GM13976 (cell line): ENCODE data around the gene CDH12.
"Not testable (repeated sequence)": the region's sequence is repeated elsewhere in the genome, so short reads cannot be mapped to it uniquely, and the experiment has no call there.

ENCODE experiments used
- DNase-seq: peaks from one replicate; pipeline ENCODE4 v3.0.0; 2012; ENCODE audit warnings: low spot score
- CTCF ChIP-seq: IDR thresholded peaks from 2 replicates; pipeline ENCODE4 v1.5.1; 2012; ENCODE audit warnings: borderline replicate concordance, mild to moderate bottlenecking; ENCODE audit not compliant: insufficient read depth; ENCODE audit errors: extremely low read depth, missing control alignments, control extremely low read depth
- in situ Hi-C: fragments of 300-500 bp; cut with MboI; formaldehyde crosslinking; loops from one replicate; pipeline ENCODE4 v1.12.0; 2022; ENCODE audit warnings: low sequenced_read_pairs, mixed read lengths, inconsistent platforms; ENCODE audit not compliant: unreplicated experiment

Gene CDH12

GRCh38 chr5:22887566-22887965 is 34.4 kb upstream of the CDH12 start:
- in situ Hi-C loops = no loop called here
- no peak for TF ChIP-seq CTCF
- DNase-seq = no peak

- in situ Hi-C loops, DNase-seq: not testable (repeated sequence)
Observed at GRCh38 chr5:22858911-22859310, 5.8 kb upstream of the CDH12 start.

GRCh38 chr5:22855824-22856223 is 2.7 kb upstream of the CDH12 start:
- in situ Hi-C loops = no loop called here
- no peak for DNase-seq
- TF ChIP-seq CTCF = no peak

GRCh38 chr5:22850981-22851380 is 2.2 kb downstream of the CDH12 start:
- in situ Hi-C loops = no loop called here
- TF ChIP-seq CTCF = no peak

GRCh38 chr5:22846693-22847092 is 6.5 kb downstream of the CDH12 start:
- no peak for DNase-seq
- in situ Hi-C loops = no loop called here
- no peak for TF ChIP-seq CTCF

More at GRCh38 chr5:22850981-22851380, 2.2 kb downstream of the CDH12 start:
- no peak for DNase-seq

- no peak for TF ChIP-seq CTCF
- no peak for DNase-seq
- in situ Hi-C loops = no loop called here
Observed at GRCh38 chr5:22844636-22845035, 8.5 kb downstream of the CDH12 start.

GRCh38 chr5:22844155-22844554 is 9.0 kb downstream of the CDH12 start:
- in situ Hi-C loops = no loop called here
- no peak for TF ChIP-seq CTCF
- no peak for DNase-seq
